Measurements from ENCODE around the gene FCN3.

FCN3 gene

DNA sequence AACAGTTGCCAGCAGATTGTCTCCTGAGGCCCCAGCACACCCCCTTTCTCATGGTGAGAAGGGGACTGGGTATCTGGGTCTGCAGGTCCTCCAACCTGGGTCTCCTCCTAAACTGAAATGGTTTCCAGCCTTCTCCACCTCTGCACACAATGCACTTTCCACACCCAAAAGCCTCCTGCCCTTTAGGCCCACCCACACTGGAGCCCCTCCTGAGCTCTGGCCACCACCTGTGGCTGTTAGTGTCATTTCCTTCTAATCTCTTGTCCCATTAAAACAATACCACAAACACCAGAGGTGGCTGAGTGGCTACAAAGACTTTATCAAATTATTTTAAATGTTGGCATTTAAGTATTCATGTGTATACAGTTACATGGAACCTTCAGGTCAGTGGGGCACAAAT is 29.3 kb upstream of the FCN3 start:
- Mint-ChIP-seq H3K36me3 (peaks cover 70% of the 10 kb centered on the region), H3K9me3 (no peaks in the 10 kb centered on the region), H3K27ac (peak overlapping the region; percentile 85), H3K4me1 (peaks cover 33% of the 10 kb centered on the region), H3K4me3 (peak overlapping the region; percentile 47)
- no peak for ATAC-seq
- no peak for DNase-seq (ENCODE audit: low spot score in 2 of 2)

DNA sequence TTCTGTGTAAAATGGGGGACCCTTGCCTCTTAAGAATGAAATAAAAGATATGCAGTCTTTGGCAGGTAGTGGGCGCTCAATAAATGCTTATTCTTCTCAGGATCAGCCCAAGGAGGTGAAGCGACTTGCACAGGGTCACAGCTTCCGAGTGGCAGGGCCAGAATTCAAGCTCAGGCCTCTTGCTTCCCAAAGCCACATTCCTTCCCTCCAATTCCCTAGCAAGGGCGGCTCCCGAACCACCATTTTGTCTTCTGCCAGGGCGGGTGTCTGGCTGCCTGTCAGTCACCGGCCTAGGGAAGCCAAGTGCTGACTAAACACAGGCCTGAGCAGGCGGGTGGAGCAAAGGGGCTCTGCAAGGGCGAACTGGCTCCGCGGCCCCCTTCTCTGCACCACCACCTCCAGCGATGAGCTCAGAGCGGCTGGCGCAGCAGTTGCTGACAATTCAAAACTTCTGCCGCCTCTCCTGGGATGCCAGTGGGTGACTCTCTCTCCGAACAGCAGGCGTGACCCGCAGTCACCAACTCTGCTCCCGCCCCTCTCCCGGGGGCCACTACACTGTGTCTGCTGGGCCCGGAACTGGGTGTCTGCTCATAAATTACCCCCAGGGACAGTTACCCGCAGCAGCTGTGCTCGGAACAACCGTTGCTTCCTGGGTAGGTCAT is 28.6 kb upstream of the FCN3 start:
- no peak for DNase-seq (ENCODE audit: low spot score in 2 of 2)
- peak overlapping the region; percentile 47 for H3K4me3 Mint-ChIP-seq
- peak; percentile 85 for ATAC-seq
- peaks cover 70% of the 10 kb centered on the region for H3K36me3 Mint-ChIP-seq
- H3K4me1 Mint-ChIP-seq: peaks cover 30% of the 10 kb centered on the region
- H3K27ac Mint-ChIP-seq: peak overlapping the region; percentile 85
- H3K9me3 Mint-ChIP-seq: no peaks in the 10 kb centered on the region

DNA sequence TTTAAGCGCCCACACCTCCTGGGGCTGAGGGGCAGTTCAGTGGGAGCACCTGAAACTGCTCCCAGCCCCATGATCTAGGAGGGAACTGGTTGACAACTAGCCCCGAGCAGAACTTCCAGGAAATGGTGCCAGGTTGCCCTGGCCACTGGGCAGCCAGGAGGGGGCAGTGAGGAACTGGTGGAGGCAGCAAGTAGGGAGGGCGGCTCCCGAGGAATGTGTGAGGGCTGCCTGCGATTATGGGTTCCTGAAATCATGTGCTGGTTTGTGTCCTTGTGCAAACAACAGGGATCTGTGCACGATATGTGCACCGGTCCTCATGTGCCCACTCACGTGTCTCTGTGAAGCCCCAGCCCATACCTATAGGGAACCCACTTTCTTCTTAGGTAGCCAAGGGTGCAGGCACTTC is 27.7 kb upstream of the FCN3 start:
- peaks cover 70% of the 10 kb centered on the region for H3K36me3 Mint-ChIP-seq
- ATAC-seq (no peak), DNase-seq (ENCODE audit: low spot score in 2 of 2) (no peak)
- H3K4me1 Mint-ChIP-seq: peaks cover 27% of the 10 kb centered on the region
- H3K9me3 Mint-ChIP-seq: no peaks in the 10 kb centered on the region
- H3K27ac Mint-ChIP-seq: peak overlapping the region; percentile 85
- H3K4me3 Mint-ChIP-seq: no peak overlapping the region

GRCh38 chr1:27400963-27401341 is 26.3 kb upstream of the FCN3 start:
- peak overlapping the region; percentile 85 for H3K27ac Mint-ChIP-seq
- H3K4me3 Mint-ChIP-seq: no peak overlapping the region

GRCh38 chr1:27400082-27400962 is 25.7 kb upstream of the FCN3 start:
- Mint-ChIP-seq H3K4me1 (peaks cover 27% of the 10 kb centered on the region), H3K27ac (peak overlapping the region; percentile 85), H3K9me3 (no peaks in the 10 kb centered on the region), H3K36me3 (peaks cover 70% of the 10 kb centered on the region), H3K4me3 (no peak overlapping the region)
- no peak for ATAC-seq
- no peak for DNase-seq (ENCODE audit: low spot score in 2 of 2)

More at GRCh38 chr1:27400963-27401341, 26.3 kb upstream of the FCN3 start:
- no peak for DNase-seq (ENCODE audit: low spot score in 2 of 2)
- no peak for ATAC-seq
- Mint-ChIP-seq H3K36me3 (peaks cover 67% of the 10 kb centered on the region), H3K9me3 (no peaks in the 10 kb centered on the region), H3K4me1 (peaks cover 27% of the 10 kb centered on the region)

- H3K4me3 Mint-ChIP-seq: no peak overlapping the region
- H3K27ac Mint-ChIP-seq: peak overlapping the region; percentile 80
- no peak for DNase-seq (ENCODE audit: low spot score in 2 of 2)
- no peaks in the 10 kb centered on the region for H3K9me3 Mint-ChIP-seq
- H3K4me1 Mint-ChIP-seq: peaks cover 32% of the 10 kb centered on the region
- H3K36me3 Mint-ChIP-seq: peaks cover 69% of the 10 kb centered on the region
- ATAC-seq: no peak
These were observed 24.8 kb upstream of the FCN3 start for GRCh38 chr1:27399251-27400025.

- Mint-ChIP-seq H3K36me3 (peaks cover 67% of the 10 kb centered on the region), H3K4me3 (no peak overlapping the region), H3K4me1 (peaks cover 26% of the 10 kb centered on the region), H3K27ac (peak overlapping the region; percentile 80), H3K9me3 (no peaks in the 10 kb centered on the region)
- no peak for ATAC-seq
- no peak for DNase-seq (ENCODE audit: low spot score in 2 of 2)
These were observed 24.0 kb upstream of the FCN3 start for GRCh38 chr1:27398405-27399149.

- peaks cover 20% of the 10 kb centered on the region for H3K4me1 Mint-ChIP-seq
- ATAC-seq (no peak), DNase-seq (ENCODE audit: low spot score in 2 of 2) (no peak)
- no peaks in the 10 kb centered on the region for H3K9me3 Mint-ChIP-seq
- peak overlapping the region; percentile 63 for H3K27ac Mint-ChIP-seq
- H3K36me3 Mint-ChIP-seq: peaks cover 58% of the 10 kb centered on the region
- no peak overlapping the region for H3K4me3 Mint-ChIP-seq
These were observed 23.1 kb upstream of the FCN3 start for GRCh38 chr1:27397749-27398148.

DNA sequence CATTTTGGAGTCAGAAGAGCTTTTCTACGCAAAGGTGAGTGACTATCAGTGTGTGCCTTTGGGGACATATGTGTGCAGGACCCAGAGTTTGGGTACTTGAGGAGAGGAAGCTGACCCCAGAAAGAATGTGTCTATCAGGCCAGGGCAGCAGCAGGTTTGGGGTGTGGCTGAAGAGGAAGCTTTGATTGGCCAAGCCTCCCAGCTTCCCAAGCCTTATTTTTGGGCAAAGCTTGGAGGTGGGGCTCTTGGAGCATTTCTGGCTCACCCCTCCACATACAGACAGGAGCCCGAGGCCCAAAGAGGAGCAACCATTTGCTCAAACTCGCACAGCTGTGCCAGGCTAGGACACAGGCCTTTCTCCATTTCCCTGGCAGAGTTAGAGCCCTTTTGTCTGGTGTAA is 22.5 kb upstream of the FCN3 start:
- peaks cover 62% of the 10 kb centered on the region for H3K36me3 Mint-ChIP-seq

GRCh38 chr1:27395441-27396195 is 21.0 kb upstream of the FCN3 start:
- peaks cover 32% of the 10 kb centered on the region for H3K4me1 Mint-ChIP-seq
- DNase-seq (ENCODE audit: low spot score in 2 of 2) (peak; percentile 78 to 89), ATAC-seq (peak; percentile 50)
- no peak overlapping the region for H3K4me3 Mint-ChIP-seq
- H3K27ac Mint-ChIP-seq: peak overlapping the region; percentile 41
- no peaks in the 10 kb centered on the region for H3K9me3 Mint-ChIP-seq
- H3K36me3 Mint-ChIP-seq: peaks cover 56% of the 10 kb centered on the region

More for the DNA sequence above, 22.5 kb upstream of the FCN3 start:
- H3K9me3 Mint-ChIP-seq: no peaks in the 10 kb centered on the region
- DNase-seq (ENCODE audit: low spot score in 2 of 2) (no peak), ATAC-seq (no peak)
- H3K4me3 Mint-ChIP-seq: no peak overlapping the region
- H3K27ac Mint-ChIP-seq: peak overlapping the region; percentile 63
- peaks cover 26% of the 10 kb centered on the region for H3K4me1 Mint-ChIP-seq

- peaks cover 29% of the 10 kb centered on the region for H3K4me1 Mint-ChIP-seq
- peak overlapping the region; percentile 93 for H3K4me3 Mint-ChIP-seq
These were observed 20.3 kb upstream of the FCN3 start for GRCh38 chr1:27394925-27395324.

DNA sequence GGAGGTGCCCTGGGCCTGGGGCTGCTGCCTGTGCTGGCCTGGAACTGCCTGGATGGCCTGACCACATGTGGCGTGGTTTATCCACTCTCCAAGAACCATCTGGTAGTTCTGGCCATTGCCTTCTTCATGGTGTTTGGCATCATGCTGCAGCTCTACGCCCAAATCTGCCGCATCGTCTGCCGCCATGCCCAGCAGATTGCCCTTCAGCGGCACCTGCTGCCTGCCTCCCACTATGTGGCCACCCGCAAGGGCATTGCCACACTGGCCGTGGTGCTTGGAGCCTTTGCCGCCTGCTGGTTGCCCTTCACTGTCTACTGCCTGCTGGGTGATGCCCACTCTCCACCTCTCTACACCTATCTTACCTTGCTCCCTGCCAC is 19.6 kb upstream of the FCN3 start:
- peaks cover 47% of the 10 kb centered on the region for H3K36me3 Mint-ChIP-seq
- DNase-seq (ENCODE audit: low spot score in 2 of 2) (no peak), ATAC-seq (no peak)
- peak overlapping the region; percentile 93 for H3K4me3 Mint-ChIP-seq
- no peaks in the 10 kb centered on the region for H3K9me3 Mint-ChIP-seq
- H3K27ac Mint-ChIP-seq: peak overlapping the region; percentile 41
- peaks cover 26% of the 10 kb centered on the region for H3K4me1 Mint-ChIP-seq

More at GRCh38 chr1:27394925-27395324, 20.3 kb upstream of the FCN3 start:
- ATAC-seq (no peak), DNase-seq (ENCODE audit: low spot score in 2 of 2) (no peak)
- H3K27ac Mint-ChIP-seq: peak overlapping the region; percentile 41
- H3K36me3 Mint-ChIP-seq: peaks cover 51% of the 10 kb centered on the region
- H3K9me3 Mint-ChIP-seq: no peaks in the 10 kb centered on the region

DNA sequence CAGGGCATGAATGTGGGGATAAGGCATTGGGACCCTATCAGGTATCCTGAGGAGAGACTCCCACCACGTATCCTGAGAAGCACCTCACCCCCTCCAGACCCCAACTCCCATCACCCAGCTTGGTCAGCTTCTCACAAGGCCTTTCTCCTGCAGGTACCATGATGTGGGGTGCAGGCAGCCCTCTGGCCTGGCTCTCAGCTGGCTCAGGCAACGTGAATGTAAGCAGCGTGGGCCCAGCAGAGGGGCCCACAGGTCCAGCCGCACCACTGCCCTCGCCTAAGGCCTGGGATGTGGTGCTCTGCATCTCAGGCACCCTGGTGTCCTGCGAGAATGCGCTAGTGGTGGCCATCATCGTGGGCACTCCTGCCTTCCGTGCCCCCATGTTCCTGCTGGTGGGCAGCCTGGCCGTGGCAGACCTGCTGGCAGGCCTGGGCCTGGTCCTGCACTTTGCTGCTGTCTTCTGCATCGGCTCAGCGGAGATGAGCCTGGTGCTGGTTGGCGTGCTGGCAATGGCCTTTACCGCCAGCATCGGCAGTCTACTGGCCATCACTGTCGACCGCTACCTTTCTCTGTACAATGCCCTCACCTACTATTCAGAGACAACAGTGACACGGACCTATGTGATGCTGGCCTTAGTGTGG is 19.1 kb upstream of the FCN3 start:
- Mint-ChIP-seq H3K36me3 (peaks cover 43% of the 10 kb centered on the region), H3K4me1 (peaks cover 24% of the 10 kb centered on the region), H3K4me3 (peak overlapping the region; percentile 93), H3K27ac (peak overlapping the region; percentile 41), H3K9me3 (no peaks in the 10 kb centered on the region)
- DNase-seq (ENCODE audit: low spot score in 2 of 2) (no peak), ATAC-seq (no peak)
